ENCODE results near the gene NEDD4L. TPM values are rescaled to one million over a fixed set of nuclear protein-coding genes. Genes with fewer than 3 reads are reported as not detected.

Gene NEDD4L
- total RNA-seq, 1 experiment from 2014 or later: 42.9 TPM

- TF ChIP-seq, protein P1, sequence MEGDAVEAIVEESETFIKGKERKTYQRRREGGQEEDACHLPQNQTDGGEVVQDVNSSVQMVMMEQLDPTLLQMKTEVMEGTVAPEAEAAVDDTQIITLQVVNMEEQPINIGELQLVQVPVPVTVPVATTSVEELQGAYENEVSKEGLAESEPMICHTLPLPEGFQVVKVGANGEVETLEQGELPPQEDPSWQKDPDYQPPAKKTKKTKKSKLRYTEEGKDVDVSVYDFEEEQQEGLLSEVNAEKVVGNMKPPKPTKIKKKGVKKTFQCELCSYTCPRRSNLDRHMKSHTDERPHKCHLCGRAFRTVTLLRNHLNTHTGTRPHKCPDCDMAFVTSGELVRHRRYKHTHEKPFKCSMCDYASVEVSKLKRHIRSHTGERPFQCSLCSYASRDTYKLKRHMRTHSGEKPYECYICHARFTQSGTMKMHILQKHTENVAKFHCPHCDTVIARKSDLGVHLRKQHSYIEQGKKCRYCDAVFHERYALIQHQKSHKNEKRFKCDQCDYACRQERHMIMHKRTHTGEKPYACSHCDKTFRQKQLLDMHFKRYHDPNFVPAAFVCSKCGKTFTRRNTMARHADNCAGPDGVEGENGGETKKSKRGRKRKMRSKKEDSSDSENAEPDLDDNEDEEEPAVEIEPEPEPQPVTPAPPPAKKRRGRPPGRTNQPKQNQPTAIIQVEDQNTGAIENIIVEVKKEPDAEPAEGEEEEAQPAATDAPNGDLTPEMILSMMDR (IDR thresholded peaks at IDR 0.05): no peak
- TF ChIP-seq REST (IDR thresholded peaks at IDR 0.05; ENCODE audit: insufficient read depth in 1 of 2, low read depth in 2 of 2, low read length in 1 of 2): no peak
- TF ChIP-seq SIN3A (IDR thresholded peaks at IDR 0.05; ENCODE audit: borderline replicate concordance, insufficient read depth, low read depth, low read length): no peak
- TF ChIP-seq TCF7L2 (IDR thresholded peaks at IDR 0.05; ENCODE audit: low read depth, low read length): no peak
- no peak for TF ChIP-seq POLR2AphosphoS5 (IDR thresholded peaks at IDR 0.05; ENCODE audit: low read depth, low read length)
- no peak for ATAC-seq
- in situ Hi-C loops (cut with HindIII; ENCODE audit: low pct_unique_long_range_greater_than_20kb, low sequenced_read_pairs): no loop called here
- Histone ChIP-seq H3K36me3 (ENCODE audit: control insufficient read depth, insufficient read depth, low read length) (no peaks in the 10 kb centered on the region), H3K27me3 (ENCODE audit: control insufficient read depth, insufficient read depth, low read length) (no peaks in the 10 kb centered on the region), H3K27ac (ENCODE audit: low read length) (no peak overlapping the region), H3K9me3 (ENCODE audit: control insufficient read depth, insufficient read depth, low read depth, low read length) (no peaks in the 10 kb centered on the region), H3K4me1 (ENCODE audit: control insufficient read depth, insufficient read depth, low read length) (no peaks in the 10 kb centered on the region), H3K4me3 (ENCODE audit: low read depth in 2 of 2, low read length in 2 of 2) (no peak overlapping the region)
- intact Hi-C loops (cut with micrococcal nuclease; ENCODE audit: unreplicated experiment): no loop called here
- CTCF ChIA-PET: no interaction called here
- POLR2A ChIA-PET: no interaction called here
- no peak for DNase-seq (ENCODE audit: low read depth, low spot score)
- BruUV-seq (replicated peaks): no TSS peak
These were observed 198.9 kb downstream of the NEDD4L start for GRCh38 chr18:58242968-58243367.

GRCh38 chr18:58243401-58243800, 199.4 kb downstream of the NEDD4L start:
- H3K27ac ChIP-seq (ENCODE audit: low read length): no peak overlapping the region
- H3K36me3 ChIP-seq (ENCODE audit: control insufficient read depth, insufficient read depth, low read length): no peaks in the 10 kb centered on the region
- DNase-seq (ENCODE audit: low read depth, low spot score) (no peak), ATAC-seq (no peak)
- intact Hi-C loops (cut with micrococcal nuclease; ENCODE audit: unreplicated experiment): no loop called here
- TF ChIP-seq REST (IDR thresholded peaks at IDR 0.05; ENCODE audit: insufficient read depth in 1 of 2, low read depth in 2 of 2, low read length in 1 of 2) (no peak), TCF7L2 (IDR thresholded peaks at IDR 0.05; ENCODE audit: low read depth, low read length) (no peak), POLR2AphosphoS5 (IDR thresholded peaks at IDR 0.05; ENCODE audit: low read depth, low read length) (no peak), SIN3A (IDR thresholded peaks at IDR 0.05; ENCODE audit: borderline replicate concordance, insufficient read depth, low read depth, low read length) (no peak)
- TF ChIP-seq, protein P1 (IDR thresholded peaks at IDR 0.05): no peak
- no TSS peak for BruUV-seq (replicated peaks)
- in situ Hi-C loops (cut with HindIII; ENCODE audit: low pct_unique_long_range_greater_than_20kb, low sequenced_read_pairs): no loop called here
- no peaks in the 10 kb centered on the region for H3K4me1 ChIP-seq (ENCODE audit: control insufficient read depth, insufficient read depth, low read length)
- POLR2A ChIA-PET: no interaction called here
- CTCF ChIA-PET: no interaction called here
- no peak overlapping the region for H3K4me3 ChIP-seq (ENCODE audit: low read depth in 2 of 2, low read length in 2 of 2)
- H3K9me3 ChIP-seq (ENCODE audit: control insufficient read depth, insufficient read depth, low read depth, low read length): no peaks in the 10 kb centered on the region
- no peaks in the 10 kb centered on the region for H3K27me3 ChIP-seq (ENCODE audit: control insufficient read depth, insufficient read depth, low read length)
